A549 (cell line): ENCODE results near the gene REELD1.

Experiments
- BCL3 ChIP-seq: fragments of >200 bp; sonication (Bioruptor Twin); formaldehyde crosslinking; IDR thresholded peaks from 3 replicates; pipeline ENCODE4 v1.6.1; 2016
- CTCF ChIP-seq: fragments of >200 bp; sonication (Bioruptor Twin); formaldehyde crosslinking; IDR thresholded peaks from 3 replicates; pipeline ENCODE4 v1.5.1; 2016
- ELK1 ChIP-seq: fragments of 150-350 bp; IDR thresholded peaks from 2 replicates; pipeline ENCODE4 v1.6.1; 2014; ENCODE audit warnings: low read depth, mild to moderate bottlenecking, low read length
- MAX ChIP-seq: IDR thresholded peaks from 2 replicates; pipeline ENCODE4 v1.6.1; 2012
- MYC ChIP-seq: IDR thresholded peaks from 2 replicates; pipeline ENCODE4 v1.6.1; 2012; ENCODE audit warnings: mild to moderate bottlenecking, inconsistent platforms, low read length, improper control_type of control experiment, borderline replicate concordance
- PHF8 ChIP-seq: fragments of 200-600 bp; sonication (generic); IDR thresholded peaks from 2 replicates; pipeline ENCODE4 v1.6.1; 2016; ENCODE audit warnings: low read depth, mild to moderate bottlenecking, antibody characterized with exemption, moderate library complexity, borderline replicate concordance
- RAD21 ChIP-seq, 2 experiments: fragments of >200 bp in 1 of 2; sonication (Bioruptor Twin) in 1 of 2; formaldehyde crosslinking in 1 of 2; IDR thresholded peaks in 1 of 2; conservative IDR thresholded peaks in 1 of 2; 2 replicates in 1 of 2; 3 replicates in 1 of 2; pipeline ENCODE4 v1.6.1; 2012 to 2018; ENCODE audit warnings: inconsistent platforms in 1 of 2
- RCOR1 ChIP-seq: fragments of 150-350 bp; IDR thresholded peaks from 2 replicates; pipeline ENCODE4 v1.6.1; 2014; ENCODE audit warnings: antibody characterized with exemption, low read length, low read depth
- ZNF302 ChIP-seq: fragments of 250-450 bp; sonication (Bioruptor Pico); IDR thresholded peaks from 2 replicates; pipeline ENCODE4 v1.9.0; 2021; ENCODE audit warnings: inconsistent platforms, mild to moderate bottlenecking, moderate library complexity

- TF ChIP-seq CTCF (no peak), ELK1 (no peak), BCL3 (no peak), MYC (no peak), MAX (no peak), PHF8 (no peak), RAD21 (conservative IDR thresholded peaks at IDR 0.05 in 1 of 2, IDR thresholded peaks at IDR 0.05 in 1 of 2) (no peak), RCOR1 (no peak), ZNF302 (CRISPR knock-in tag) (no peak)
Observed at GRCh38 chr4:146170149-146170548, 44.2 kb upstream of the REELD1 start.
